K562 (cell line): ENCODE measurements around the gene METTL25B. TPM values are rescaled to one million over a fixed set of nuclear protein-coding genes. Genes with fewer than 3 reads are reported as not detected.

Source experiments
- BMI1 ChIP-seq: fragments of 150-350 bp; IDR thresholded peaks from 2 replicates; pipeline ENCODE4 v1.6.1; 2014; ENCODE audit warnings: low read length
- BRD9 ChIP-seq: fragments of 450-650 bp; IDR thresholded peaks from 2 replicates; pipeline ENCODE4 v1.6.1; 2018; ENCODE audit warnings: low read depth; ENCODE audit not compliant: partially characterized antibody
- BRF1 ChIP-seq: IDR thresholded peaks from 3 replicates; pipeline ENCODE4 v1.6.1; 2011; ENCODE audit warnings: borderline replicate concordance, mild to moderate bottlenecking; ENCODE audit not compliant: insufficient read length; ENCODE audit errors: extremely low read depth
- C11orf30 ChIP-seq: fragments of 450-650 bp; IDR thresholded peaks from 2 replicates; pipeline ENCODE4 v1.6.1; 2016; ENCODE audit warnings: low read depth, mild to moderate bottlenecking
- CREB3L1 ChIP-seq: fragments of 450-650 bp; IDR thresholded peaks from 2 replicates; pipeline ENCODE4 v1.6.1; 2014; ENCODE audit warnings: low read depth, mild to moderate bottlenecking, moderate library complexity, borderline replicate concordance
- HDAC2 ChIP-seq: fragments of 450-650 bp; IDR thresholded peaks from 2 replicates; pipeline ENCODE4 v1.6.1; 2016; ENCODE audit warnings: mild to moderate bottlenecking
- HMGXB4 ChIP-seq: sonication (generic); formaldehyde crosslinking; IDR thresholded peaks from 2 replicates; pipeline ENCODE4 v1.8.1; 2023; ENCODE audit warnings: mild to moderate bottlenecking, missing genetic modification reagents
- NFE2 ChIP-seq: IDR thresholded peaks from 2 replicates; pipeline ENCODE4 v1.6.1; 2014; ENCODE audit warnings: antibody characterized with exemption, low read depth
- NFIC ChIP-seq: fragments of 450-650 bp; IDR thresholded peaks from 2 replicates; pipeline ENCODE4 v1.6.1; 2017; ENCODE audit warnings: mild to moderate bottlenecking, inconsistent platforms
- NKRF ChIP-seq: fragments of 450-650 bp; IDR thresholded peaks from 2 replicates; pipeline ENCODE4 v1.6.1; 2016; ENCODE audit warnings: borderline replicate concordance
- NR2C2 ChIP-seq, 2 experiments: fragments of 200-800 bp in 1 of 2; sonication (Bioruptor generic) in 1 of 2; sonication (generic) in 1 of 2; formaldehyde crosslinking in 1 of 2; IDR thresholded peaks; 2 replicates each; pipeline versions ENCODE4 v1.6.1 to v1.8.0; 2016 to 2022; ENCODE audit warnings: mild to moderate bottlenecking in 1 of 2, missing compliant biosample characterization in 1 of 2, missing genetic modification characterization in 1 of 2, missing genetic modification reagents in 1 of 2
- PHF20 ChIP-seq: fragments of 450-650 bp; IDR thresholded peaks from 2 replicates; pipeline ENCODE4 v1.6.1; 2018; ENCODE audit not compliant: partially characterized antibody
- POLR2B ChIP-seq: fragments of 450-650 bp; IDR thresholded peaks from 2 replicates; pipeline ENCODE4 v1.6.1; 2018; ENCODE audit warnings: low read depth; ENCODE audit not compliant: partially characterized antibody
- RBM14 ChIP-seq: fragments of 200-400 bp; formaldehyde crosslinking; IDR thresholded peaks from 2 replicates; pipeline ENCODE4 v1.6.1; 2018; ENCODE audit warnings: low read depth, mild to moderate bottlenecking, low read length, moderate library complexity, borderline replicate concordance; ENCODE audit not compliant: insufficient read depth
- RBM25 ChIP-seq: fragments of 200-400 bp; formaldehyde crosslinking; IDR thresholded peaks from 2 replicates; pipeline ENCODE4 v1.6.1; 2018; ENCODE audit warnings: low read length, low read depth, moderate library complexity; ENCODE audit not compliant: severe bottlenecking
- TEAD4 ChIP-seq, 2 experiments: sonication (generic) in 1 of 2; formaldehyde crosslinking in 1 of 2; IDR thresholded peaks; 2 replicates each; pipeline versions ENCODE4 v1.6.1 to v1.8.0; 2012 to 2022; ENCODE audit warnings: borderline replicate concordance in 1 of 2, inconsistent platforms in 1 of 2, low read length in 1 of 2, mild to moderate bottlenecking in 1 of 2, missing genetic modification reagents in 1 of 2
- TRIM24 ChIP-seq, 2 experiments: fragments of 450-650 bp; IDR thresholded peaks; 2 replicates each; pipeline ENCODE4 v1.6.1; 2016
- UBTF ChIP-seq, 2 experiments: IDR thresholded peaks; 2 replicates each; pipeline ENCODE4 v1.6.1; 2012; ENCODE audit warnings: improper control_type of control experiment in 2 of 2, low read depth in 2 of 2, low read length in 2 of 2, borderline replicate concordance in 1 of 2
- ZC3H8 ChIP-seq: fragments of 450-650 bp; IDR thresholded peaks from 2 replicates; pipeline ENCODE4 v1.6.1; 2017
- ZNF311 ChIP-seq: fragments of 250-450 bp; sonication (Bioruptor Pico); IDR thresholded peaks from 2 replicates; pipeline ENCODE4 v1.4.0; 2020; ENCODE audit warnings: mild to moderate bottlenecking, moderate library complexity
- polyA plus RNA-seq, 8 experiments: library from polyadenylated mRNA; depleted of rRNA in 4 of 8; stranded (reverse) in 5 of 8; unstranded in 3 of 8; fragments of >200 nt; fragmentation: Nextera tagmentation in 2 of 8; fragmentation: Illumina TruSeq in 1 of 8; extraction: Ambion mirVana in 2 of 8; extraction: Trizol in 1 of 8; gene quantifications; 2 replicates each; pipeline versions ENCODE4 v1.2.1 to v1.2.3, GENCODE V29; 2011 to 2014; ENCODE audit warnings: inconsistent platforms in 1 of 8, missing spikeins in 1 of 8
- total RNA-seq, 7 experiments: library from RNA; depleted of rRNA in 6 of 7; stranded (reverse); fragments of >200 nt in 6 of 7; fragmentation: Illumina TruSeq in 2 of 7; extraction: Trizol in 2 of 7; gene quantifications; 2 replicates each; pipeline versions ENCODE4 v1.2.1 to v1.2.3, GENCODE V29; 2011 to 2021; ENCODE audit warnings: low replicate concordance in 1 of 7

Gene METTL25B
- total and polyA plus RNA-seq, 9 of the 15 experiments (the other 6 are each of a cell fraction or from before 2014, with no cell fraction given) = 7.7 to 48.3 (median 33.1) TPM

- no peak for TF ChIP-seq NFIC
- TF ChIP-seq POLR2B = peak; percentile 50
- peak; percentile 23 for TF ChIP-seq NR2C2 (CRISPR knock-in tag; IDR thresholded peaks at IDR 0.05)
- TF ChIP-seq NR2C2 (tag; IDR thresholded peaks at IDR 0.05) = peak; percentile 93
- no peak; the same call in none of the 2 replicates for TF ChIP-seq TEAD4 (IDR thresholded peaks at IDR 0.05; ENCODE audit: low read length)
- no peak for TF ChIP-seq TEAD4 (CRISPR knock-in tag; IDR thresholded peaks at IDR 0.05; ENCODE audit: borderline replicate concordance)
- TF ChIP-seq TRIM24 (IDR thresholded peaks at IDR 0.05) = 0 out of 4 replicates have a peak, but pooled peaks of 1 of the 2 experiments have one; percentile 33
- no peak for TF ChIP-seq RBM25
- no peak for TF ChIP-seq BRF1
- peak; percentile 100 for TF ChIP-seq UBTF (IDR thresholded peaks at IDR 0.05; ENCODE audit: borderline replicate concordance in 1 of 2, low read depth in 2 of 2, low read length in 2 of 2)
- TF ChIP-seq HMGXB4 (CRISPR knock-in tag) = peak; percentile 99
- no peak for TF ChIP-seq RBM14
- TF ChIP-seq PHF20 = peak; percentile 94
- TF ChIP-seq BMI1 = no peak
- no peak; the same call in 1 of the 2 replicates for TF ChIP-seq NFE2
- TF ChIP-seq NKRF = peak; percentile 78
- TF ChIP-seq ZNF311 (CRISPR knock-in tag) = peak; percentile 77
- TF ChIP-seq ZC3H8 = no peak
- TF ChIP-seq C11orf30 = peak; percentile 53
- TF ChIP-seq BRD9 = peak; percentile 93
- peak; percentile 67; the same call in 1 of the 2 replicates for TF ChIP-seq HDAC2
- peak; percentile 98 for TF ChIP-seq CREB3L1
Observed at GRCh38 chr1:156767101-156767878, 39.0 kb downstream of the METTL25B start, which contains the start of gene PRCC (continued).
